Activated CD4-positive, alpha-beta memory T cell treated with anti-CD3 and anti-CD28 coated beads for 36 hours (primary cell): ENCODE measurements around the gene ABCC6. TPM values are rescaled to one million over a fixed set of nuclear protein-coding genes. Genes with fewer than 3 reads are reported as not detected.

Experiments
- CTCF ChIA-PET: fragments of 350-600 bp; sonication (Branson Sonifier 250); formaldehyde crosslinking; loops from one replicate; lab custom pipeline; 2021; ENCODE audit warnings: antibody characterized with exemption, inconsistent platforms; lab: Charles Lee
- POLR2A ChIA-PET: fragments of 350-600 bp; sonication (Branson Sonifier 250); formaldehyde crosslinking; loops from one replicate; lab custom pipeline; 2021; ENCODE audit warnings: antibody characterized with exemption; lab: Charles Lee
- DNase-seq: peaks from one replicate; pipeline ENCODE4 v3.0.0-alpha.2; 2020
- H3K27ac Mint-ChIP-seq: one replicate; pipeline ENCODE4 v1.8.0; 2021; ENCODE audit warnings: mixed read lengths
- H3K27me3 Mint-ChIP-seq: one replicate; pipeline ENCODE4 v1.8.0; 2021; ENCODE audit warnings: mixed read lengths
- H3K36me3 Mint-ChIP-seq: one replicate; pipeline ENCODE4 v1.8.0; 2021; ENCODE audit warnings: mixed read lengths
- H3K4me1 Mint-ChIP-seq: one replicate; pipeline ENCODE4 v1.8.0; 2021; ENCODE audit warnings: low read depth, mixed read lengths
- H3K4me3 Mint-ChIP-seq: one replicate; pipeline ENCODE4 v1.8.0; 2021; ENCODE audit warnings: mild to moderate bottlenecking, mixed read lengths
- H3K9me3 Mint-ChIP-seq: one replicate; pipeline ENCODE4 v1.8.0; 2021; ENCODE audit warnings: mixed read lengths
- intact Hi-C: fragments of 100-400 bp; cut with micrococcal nuclease; formaldehyde crosslinking; loops from one replicate; pipeline ENCODE4 v1.15.1; 2023
- total RNA-seq, 2 experiments: library from RNA; stranded (reverse); gene quantifications; one replicate each; pipeline ENCODE4 v1.2.3, GENCODE V29; 2021

The ABCC6 gene
- total RNA-seq, 2 experiments from 2014 or later: not detected

DNA sequence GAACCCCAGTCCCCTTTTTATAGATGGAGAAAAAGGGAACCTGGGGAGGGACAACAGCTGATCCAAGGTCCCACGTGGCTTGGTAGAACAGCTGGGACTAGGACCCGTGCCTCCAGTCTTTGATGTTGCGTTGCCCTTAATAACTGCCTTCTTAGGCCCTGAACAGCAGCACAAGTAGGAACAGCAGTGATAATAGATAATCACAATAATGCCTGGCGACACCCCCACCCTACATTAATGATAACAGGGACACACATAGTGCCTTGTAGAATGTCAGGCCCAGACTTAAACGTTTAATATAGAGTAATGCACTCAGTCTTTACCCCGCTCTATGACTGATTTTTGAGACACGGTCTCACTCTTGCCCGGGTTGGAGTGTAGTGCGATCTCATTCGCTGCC, 96.4 kb downstream of the ABCC6 start:
- Mint-ChIP-seq H3K4me3 (no peak overlapping the region), H3K9me3 (peaks cover 17% of the 10 kb centered on the region), H3K27ac (no peak overlapping the region), H3K4me1 (no peaks in the 10 kb centered on the region), H3K36me3 (peaks cover 59% of the 10 kb centered on the region), H3K27me3 (no peaks in the 10 kb centered on the region)
- ChIA-PET CTCF (interaction anchor here (0.6 to 2.2 kb wide), 11 partner anchors 13 to 1141 kb away, joined by 3 to 13 read pairs (median 5); partner anchors contain the start of gene CEP20), POLR2A (no interaction called here)
- no peak for DNase-seq
- intact Hi-C loops: loop anchor here (1.0 to 10.0 kb wide), 3 partner anchors 82 to 361 kb away; partner anchors contain the start of gene CEP20

DNA sequence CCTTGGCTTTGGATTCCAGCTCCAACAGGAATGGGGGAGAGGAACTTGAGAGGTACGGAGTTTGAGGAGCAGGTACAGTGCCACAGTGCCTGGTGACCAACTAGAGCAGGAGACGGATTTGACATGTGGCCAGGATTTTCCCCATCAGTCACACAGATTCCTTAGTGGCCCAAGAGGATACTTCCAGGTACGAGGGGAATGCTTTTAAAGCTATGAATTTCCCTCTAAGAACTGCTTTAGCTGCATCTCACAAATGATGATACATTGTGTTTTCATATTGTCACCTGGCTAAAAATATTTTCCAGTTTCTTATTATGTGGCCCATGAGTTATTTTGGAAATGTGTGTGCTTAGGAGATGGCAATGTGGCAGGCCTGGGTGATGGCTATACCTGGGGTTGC, 98.3 kb downstream of the ABCC6 start:
- intact Hi-C loops: loop anchor here (5.0 to 10.0 kb wide), 2 partner anchors 80 to 238 kb away; partner anchors contain the start of gene CEP20
- Mint-ChIP-seq H3K9me3 (peaks cover 17% of the 10 kb centered on the region), H3K27me3 (no peaks in the 10 kb centered on the region), H3K36me3 (peaks cover 63% of the 10 kb centered on the region), H3K27ac (no peak overlapping the region), H3K4me3 (no peak overlapping the region), H3K4me1 (no peaks in the 10 kb centered on the region)
- no peak for DNase-seq
- CTCF ChIA-PET: no interaction called here
- POLR2A ChIA-PET: no interaction called here

DNA sequence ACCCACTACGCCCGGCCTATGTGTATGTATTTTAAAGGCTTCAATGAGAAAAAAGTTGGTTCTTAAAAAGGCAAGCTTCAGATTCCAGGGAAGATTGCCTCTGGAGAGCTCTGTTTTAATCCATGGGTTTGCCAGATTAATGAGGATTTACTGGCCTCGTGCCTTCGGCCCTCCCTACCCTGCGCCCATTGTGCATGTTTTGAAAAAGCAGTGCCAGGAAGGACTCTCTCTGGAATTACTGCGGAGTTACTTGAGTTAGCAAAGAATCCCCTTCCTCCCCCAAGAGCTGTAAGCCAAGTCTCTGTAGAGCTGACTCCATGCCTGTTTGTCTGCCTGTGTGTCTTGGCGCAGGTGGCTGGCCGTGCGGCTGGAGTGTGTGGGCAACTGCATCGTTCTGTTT, 98.9 kb downstream of the ABCC6 start:
- intact Hi-C loops: loop anchor here (10.0 kb wide), 1 partner anchor 80 kb away; no protein-coding TSS in a partner anchor
- ChIA-PET CTCF (no interaction called here), POLR2A (no interaction called here)
- peaks cover 64% of the 10 kb centered on the region for H3K36me3 Mint-ChIP-seq
- no peak for DNase-seq
- no peaks in the 10 kb centered on the region for H3K27me3 Mint-ChIP-seq
- H3K4me3 Mint-ChIP-seq: no peak overlapping the region
- no peaks in the 10 kb centered on the region for H3K4me1 Mint-ChIP-seq
- H3K9me3 Mint-ChIP-seq: peaks cover 17% of the 10 kb centered on the region
- no peak overlapping the region for H3K27ac Mint-ChIP-seq

DNA sequence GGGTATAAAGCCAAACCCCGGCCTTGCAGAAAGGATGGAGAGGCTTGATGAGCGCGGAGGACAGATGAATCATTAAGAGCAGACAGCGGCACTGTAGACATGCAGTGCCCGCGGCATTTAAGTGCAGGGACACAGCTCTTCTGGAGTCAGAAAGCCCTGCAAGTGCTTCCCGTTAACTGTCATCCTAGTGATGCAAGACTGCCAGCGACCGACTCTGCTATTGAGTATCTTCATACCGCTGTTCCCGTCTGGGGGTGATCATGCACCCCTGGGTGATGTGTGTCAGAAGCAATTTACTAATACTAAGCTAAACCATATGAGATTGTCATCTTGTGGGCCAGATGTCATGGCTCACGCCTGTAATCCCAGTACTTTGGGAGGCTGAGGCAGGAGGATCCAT, 101.0 kb downstream of the ABCC6 start:
- POLR2A ChIA-PET: no interaction called here
- no peak for DNase-seq
- intact Hi-C loops: loop anchor here (10.0 kb wide), 1 partner anchor 77 kb away; no protein-coding TSS in a partner anchor
- CTCF ChIA-PET: no interaction called here
- no peaks in the 10 kb centered on the region for H3K4me1 Mint-ChIP-seq
- peaks cover 27% of the 10 kb centered on the region for H3K9me3 Mint-ChIP-seq
- no peak overlapping the region for H3K4me3 Mint-ChIP-seq
- no peaks in the 10 kb centered on the region for H3K27me3 Mint-ChIP-seq
- H3K27ac Mint-ChIP-seq: no peak overlapping the region
- peaks cover 78% of the 10 kb centered on the region for H3K36me3 Mint-ChIP-seq

DNA sequence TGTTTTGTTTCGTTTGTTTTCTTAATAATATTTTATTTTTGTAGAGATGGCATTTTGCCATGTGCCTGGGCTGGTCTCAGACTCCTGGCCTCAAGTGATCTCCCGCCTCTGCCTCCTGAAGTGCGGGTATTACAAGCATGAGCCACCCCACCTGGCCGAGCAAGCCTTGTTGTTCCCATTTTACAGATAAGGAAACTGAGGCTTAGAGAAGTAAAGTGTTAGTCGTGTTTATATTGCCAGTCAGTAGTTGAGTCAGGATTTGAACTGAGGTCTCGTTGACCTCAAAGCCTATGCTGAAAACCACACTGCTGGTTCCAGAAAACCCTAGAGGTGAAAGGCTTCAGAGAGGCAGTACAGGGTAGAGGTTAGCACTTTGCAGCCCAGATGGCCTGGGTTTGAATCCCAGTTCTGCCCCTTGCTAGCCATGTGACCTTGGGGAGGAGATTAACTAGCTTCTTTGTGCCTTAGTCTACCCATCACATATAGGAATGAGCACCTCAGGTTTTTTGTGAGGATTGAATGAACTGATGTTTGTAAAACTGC, 102.0 kb downstream of the ABCC6 start:
- Mint-ChIP-seq H3K4me1 (no peaks in the 10 kb centered on the region), H3K36me3 (peaks cover 84% of the 10 kb centered on the region), H3K27ac (no peak overlapping the region), H3K4me3 (no peak overlapping the region), H3K27me3 (no peaks in the 10 kb centered on the region), H3K9me3 (peaks cover 33% of the 10 kb centered on the region)
- intact Hi-C loops: loop anchor here (10.0 kb wide), 1 partner anchor 76 kb away; no protein-coding TSS in a partner anchor
- CTCF ChIA-PET: no interaction called here
- DNase-seq: no peak
- POLR2A ChIA-PET: no interaction called here

DNA sequence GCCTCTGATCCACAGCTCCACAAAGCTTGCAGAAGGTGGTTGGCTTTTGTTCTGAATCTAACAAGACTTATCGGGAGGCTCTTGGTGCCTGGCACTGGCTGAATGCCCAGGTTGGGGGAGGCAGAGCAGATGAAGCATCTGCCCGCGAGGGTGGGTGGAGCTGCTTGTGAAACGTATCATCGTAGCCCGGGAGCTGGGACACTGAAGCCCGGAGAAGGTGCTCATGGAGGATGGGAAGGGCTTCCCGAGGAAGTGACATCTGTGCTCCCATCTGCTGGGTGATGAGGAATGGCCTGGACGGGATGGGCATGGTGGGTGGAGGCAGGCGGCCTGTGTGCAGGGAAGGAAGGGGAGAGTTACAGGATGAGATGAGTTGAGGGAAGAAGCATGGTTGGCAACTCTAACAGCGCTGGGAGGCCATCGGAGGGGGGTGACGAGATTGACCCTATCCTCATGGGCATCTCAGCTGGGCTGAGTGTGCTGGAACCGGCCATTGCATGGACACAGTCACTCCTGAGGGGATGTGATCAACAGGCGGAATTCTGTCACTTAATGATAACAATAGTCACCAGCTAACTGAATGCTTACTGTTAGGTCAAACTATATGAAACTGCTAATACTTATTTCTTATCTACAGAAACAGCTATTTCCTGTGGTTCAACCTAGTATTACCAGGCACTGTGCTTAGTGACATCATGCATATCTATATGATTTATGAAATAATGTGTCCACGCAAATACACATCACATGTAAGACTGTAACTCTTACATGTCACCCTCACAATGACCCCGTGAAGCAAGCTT, 102.7 kb downstream of the ABCC6 start:
- intact Hi-C loops: loop anchor here (10.0 kb wide), 1 partner anchor 76 kb away; no protein-coding TSS in a partner anchor
- Mint-ChIP-seq H3K4me3 (no peak overlapping the region), H3K4me1 (no peaks in the 10 kb centered on the region), H3K27me3 (no peaks in the 10 kb centered on the region), H3K36me3 (peaks cover 83% of the 10 kb centered on the region), H3K9me3 (peaks cover 33% of the 10 kb centered on the region), H3K27ac (no peak overlapping the region)
- no peak for DNase-seq
- CTCF ChIA-PET: no interaction called here
- POLR2A ChIA-PET: no interaction called here

DNA sequence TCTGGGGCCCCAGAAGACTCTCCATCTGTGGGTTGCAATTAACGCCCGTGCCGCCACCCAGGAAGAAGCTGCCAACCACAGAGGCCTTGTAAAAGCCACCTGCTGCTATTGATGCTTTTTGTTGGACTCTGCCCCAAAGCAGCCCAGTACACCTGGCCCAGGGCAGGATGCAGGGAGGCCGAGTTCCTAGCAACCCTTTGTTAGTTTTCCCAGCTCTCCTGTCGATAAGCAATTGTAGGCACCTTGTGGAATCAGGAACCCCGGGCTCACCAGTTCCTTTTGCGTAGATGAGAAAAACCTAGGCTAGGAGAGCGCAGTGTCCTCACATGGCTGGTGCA, 103.3 kb downstream of the ABCC6 start:
- Mint-ChIP-seq H3K4me3 (no peak overlapping the region), H3K4me1 (no peaks in the 10 kb centered on the region), H3K36me3 (peaks cover 84% of the 10 kb centered on the region), H3K9me3 (peaks cover 31% of the 10 kb centered on the region), H3K27ac (no peak overlapping the region), H3K27me3 (no peaks in the 10 kb centered on the region)
- CTCF ChIA-PET: no interaction called here
- DNase-seq: no peak
- intact Hi-C loops: loop anchor here (10.0 kb wide), 1 partner anchor 75 kb away; no protein-coding TSS in a partner anchor
- POLR2A ChIA-PET: no interaction called here

DNA sequence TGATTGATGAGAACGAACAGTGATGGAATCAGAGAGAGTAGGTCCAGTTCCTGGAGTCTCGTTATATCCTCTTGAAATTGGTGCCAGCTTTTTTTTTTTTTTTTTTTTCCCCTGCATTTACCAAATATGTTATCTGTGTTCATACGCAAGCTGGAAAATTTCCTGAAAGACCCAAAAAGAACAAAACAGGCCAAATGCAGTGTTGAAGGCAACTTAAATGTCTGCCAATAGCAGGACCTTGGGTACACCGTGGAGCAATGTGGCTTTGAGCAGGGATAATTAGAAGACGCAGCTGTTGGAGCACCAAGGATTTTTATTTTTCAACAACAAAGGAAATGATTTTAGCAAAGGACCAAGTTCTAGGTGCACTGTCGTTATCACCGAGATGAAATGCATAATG, 105.0 kb downstream of the ABCC6 start:
- ChIA-PET CTCF (no interaction called here), POLR2A (no interaction called here)
- H3K4me1 Mint-ChIP-seq: no peaks in the 10 kb centered on the region
- no peak for DNase-seq
- no peak overlapping the region for H3K27ac Mint-ChIP-seq
- intact Hi-C loops: no loop called here
- H3K9me3 Mint-ChIP-seq: peaks cover 18% of the 10 kb centered on the region
- no peaks in the 10 kb centered on the region for H3K27me3 Mint-ChIP-seq
- peaks cover 79% of the 10 kb centered on the region for H3K36me3 Mint-ChIP-seq
- no peak overlapping the region for H3K4me3 Mint-ChIP-seq

DNA sequence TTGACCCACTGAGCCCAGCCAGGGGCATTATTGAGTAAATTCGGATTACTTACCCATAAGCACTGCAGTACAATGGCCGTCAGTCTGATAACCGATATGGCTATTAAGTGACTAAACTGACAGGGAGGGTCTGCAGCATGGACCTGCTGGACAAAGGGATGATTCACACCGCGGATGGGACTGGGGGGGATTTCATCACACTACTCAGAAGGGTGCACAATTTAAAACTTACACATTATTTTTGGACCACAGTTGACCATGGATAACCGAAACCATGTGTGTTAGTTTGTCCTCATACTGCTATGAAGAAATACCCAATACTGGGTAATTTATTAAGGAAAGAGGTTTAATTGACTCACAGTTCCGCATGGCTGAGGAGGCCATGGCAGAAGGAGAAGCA, 106.5 kb downstream of the ABCC6 start:
- Mint-ChIP-seq H3K27ac (no peak overlapping the region), H3K27me3 (no peaks in the 10 kb centered on the region), H3K9me3 (peaks cover 18% of the 10 kb centered on the region), H3K4me3 (no peak overlapping the region), H3K4me1 (no peaks in the 10 kb centered on the region), H3K36me3 (peaks cover 77% of the 10 kb centered on the region)
- POLR2A ChIA-PET: no interaction called here
- CTCF ChIA-PET: no interaction called here
- intact Hi-C loops: no loop called here
- DNase-seq: no peak

DNA sequence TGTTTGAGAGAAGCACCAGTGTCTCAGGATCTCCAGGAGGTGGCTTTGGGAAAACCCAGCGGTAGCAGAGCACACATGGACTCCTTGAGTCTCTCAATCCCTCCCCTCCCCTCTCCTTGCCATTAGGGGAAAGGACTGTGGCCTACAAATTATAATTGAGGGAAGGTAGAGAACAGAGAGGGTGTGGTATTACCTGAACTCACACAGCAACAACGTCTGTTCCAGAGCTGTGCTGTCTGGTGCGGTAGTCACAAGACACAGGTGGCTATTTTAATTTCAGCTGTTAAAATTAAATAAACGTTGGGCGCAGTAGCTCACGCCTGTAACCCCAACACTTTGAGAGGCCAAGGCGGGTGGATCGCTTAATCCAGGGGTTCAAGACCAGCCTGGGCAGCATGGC, 110.2 kb downstream of the ABCC6 start:
- intact Hi-C loops: no loop called here
- no peak overlapping the region for H3K4me3 Mint-ChIP-seq
- POLR2A ChIA-PET: no interaction called here
- H3K36me3 Mint-ChIP-seq: peaks cover 69% of the 10 kb centered on the region
- no peak overlapping the region for H3K27ac Mint-ChIP-seq
- no peaks in the 10 kb centered on the region for H3K4me1 Mint-ChIP-seq
- H3K27me3 Mint-ChIP-seq: no peaks in the 10 kb centered on the region
- no peak for DNase-seq
- H3K9me3 Mint-ChIP-seq: peaks cover 13% of the 10 kb centered on the region
- CTCF ChIA-PET: no interaction called here

DNA sequence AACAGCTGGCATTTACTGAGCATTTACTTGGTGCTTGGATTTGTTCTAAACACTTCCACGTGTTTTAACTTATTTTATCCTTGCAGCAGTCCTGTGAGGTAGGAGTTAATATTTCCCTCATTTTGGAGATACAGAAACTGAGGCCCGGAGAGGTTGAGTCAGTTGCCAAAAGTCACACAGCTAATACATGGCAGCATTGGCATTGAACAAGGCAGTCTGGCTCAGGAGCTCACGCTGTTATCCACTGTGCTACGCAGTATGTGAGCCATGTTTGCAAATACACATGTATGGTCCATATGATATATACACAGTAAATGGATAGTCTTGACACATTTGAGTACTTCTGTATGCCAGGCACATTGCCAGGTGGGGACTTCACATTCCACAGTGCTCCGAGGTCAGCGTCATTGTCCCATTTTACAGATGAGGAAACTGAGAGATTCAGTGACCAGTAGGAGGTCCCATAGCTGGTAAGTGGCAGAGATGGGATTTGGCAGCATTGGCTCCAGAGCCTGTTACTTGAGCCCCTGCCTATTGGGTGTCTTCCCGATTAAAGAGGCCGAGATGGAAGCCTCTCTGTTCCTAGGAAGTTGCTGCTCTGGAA, 110.7 kb downstream of the ABCC6 start:
- ChIA-PET CTCF (no interaction called here), POLR2A (no interaction called here)
- H3K27me3 Mint-ChIP-seq: no peaks in the 10 kb centered on the region
- H3K27ac Mint-ChIP-seq: no peak overlapping the region
- no peak overlapping the region for H3K4me3 Mint-ChIP-seq
- intact Hi-C loops: no loop called here
- peaks cover 68% of the 10 kb centered on the region for H3K36me3 Mint-ChIP-seq
- peaks cover 10% of the 10 kb centered on the region for H3K9me3 Mint-ChIP-seq
- no peak for DNase-seq
- H3K4me1 Mint-ChIP-seq: no peaks in the 10 kb centered on the region

DNA sequence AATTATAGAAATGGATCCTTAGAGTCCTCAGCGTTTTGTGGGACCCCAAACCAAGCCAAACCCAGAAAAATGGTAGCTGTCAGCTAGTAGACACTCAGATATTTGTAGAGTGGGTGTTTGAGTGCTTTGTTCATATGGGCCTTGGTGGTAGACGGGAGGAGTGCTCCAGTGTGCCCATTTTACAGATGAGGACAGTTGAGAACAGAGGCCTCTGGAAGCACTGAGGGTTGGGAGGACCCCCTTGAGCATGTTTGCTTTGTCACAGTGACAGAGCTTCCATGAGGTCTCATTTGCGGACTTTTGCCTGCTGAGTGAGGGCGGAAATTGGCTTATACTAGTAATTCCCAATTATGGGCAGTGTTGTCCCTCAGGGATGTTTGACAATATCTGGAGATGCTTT, 111.7 kb downstream of the ABCC6 start:
- Mint-ChIP-seq H3K27ac (no peak overlapping the region), H3K4me3 (no peak overlapping the region), H3K4me1 (no peaks in the 10 kb centered on the region), H3K27me3 (no peaks in the 10 kb centered on the region), H3K36me3 (peaks cover 63% of the 10 kb centered on the region), H3K9me3 (peaks cover 2% of the 10 kb centered on the region)
- POLR2A ChIA-PET: no interaction called here
- CTCF ChIA-PET: no interaction called here
- no peak for DNase-seq
- intact Hi-C loops: no loop called here
